GM12875 (cell line): Measurements from ENCODE around the gene SELENOW.
"Not testable (repeated sequence)": the region's sequence is repeated elsewhere in the genome, so short reads cannot be mapped to it uniquely, and the experiment has no call there.

Experiments
- H3K4me3 ChIP-seq: one replicate; pipeline ENCODE4 v1.5.1; 2011; ENCODE audit warnings: low read depth, low read length, control low read depth
- CTCF ChIP-seq: IDR thresholded peaks from 2 replicates; pipeline ENCODE4 v1.5.1; 2011; ENCODE audit warnings: low read depth, mild to moderate bottlenecking, control low read depth, inconsistent platforms, low read length, moderate library complexity, borderline replicate concordance; ENCODE audit not compliant: insufficient read depth

Gene SELENOW

GRCh38 chr19:47792616-47793015 is 14.1 kb downstream of the SELENOW start:
- H3K4me3 ChIP-seq, result no peak overlapping the region
- no peak for TF ChIP-seq CTCF

GRCh38 chr19:47794526-47794925 is 16.0 kb downstream of the SELENOW start:
- no peak for TF ChIP-seq CTCF
- no peak overlapping the region for H3K4me3 ChIP-seq

GRCh38 chr19:47796785-47797184 is 18.3 kb downstream of the SELENOW start:
- no peak overlapping the region for H3K4me3 ChIP-seq
- no peak for TF ChIP-seq CTCF

GRCh38 chr19:47797996-47798903 is 19.7 kb downstream of the SELENOW start:
- H3K4me3 ChIP-seq, result no peak overlapping the region

GRCh38 chr19:47798904-47799266 is 20.4 kb downstream of the SELENOW start:
- no peak overlapping the region for H3K4me3 ChIP-seq
- TF ChIP-seq CTCF, result no peak

More at GRCh38 chr19:47797996-47798903, 19.7 kb downstream of the SELENOW start:
- TF ChIP-seq CTCF, result no peak

GRCh38 chr19:47801270-47801669 is 22.8 kb downstream of the SELENOW start:
- H3K4me3 ChIP-seq, result no peak overlapping the region
- no peak for TF ChIP-seq CTCF

- no peak for TF ChIP-seq CTCF
- H3K4me3 ChIP-seq, result no peak overlapping the region
These were observed 24.1 kb downstream of the SELENOW start for GRCh38 chr19:47802521-47803043.

GRCh38 chr19:47803148-47803547 is 24.6 kb downstream of the SELENOW start:
- H3K4me3 ChIP-seq, result not testable (repeated sequence)

GRCh38 chr19:47803671-47804070 is 25.2 kb downstream of the SELENOW start:
- H3K4me3 ChIP-seq, result not testable (repeated sequence)

GRCh38 chr19:47804451-47804850 is 25.9 kb downstream of the SELENOW start, which contains the start of gene TPRX1:
TSS of gene TPRX1 (minus strand) at chr19:47804551. CDS start at chr19:47804539, 12 bp downstream.
- H3K4me3 ChIP-seq, result not testable (repeated sequence)
